Ectodermal cell (in vitro differentiated cells): ENCODE results near the gene CCDC91. TPM values are rescaled to one million over a fixed set of nuclear protein-coding genes. Genes with fewer than 3 reads are reported as not detected.
A peak's percentile ranks its signal among the peaks of the same experiment; 100 is the strongest.

Source experiments
- H3K27ac ChIP-seq: 2 replicates; pipeline ENCODE4 v1.7.0; 2013; ENCODE audit warnings: mild to moderate bottlenecking, low read depth, low read length; ENCODE audit not compliant: insufficient read depth, poor library complexity, severe bottlenecking
- H3K27me3 ChIP-seq: 2 replicates; pipeline ENCODE4 v1.7.0; 2013; ENCODE audit warnings: mild to moderate bottlenecking, low read length; ENCODE audit not compliant: insufficient read depth, control insufficient read depth, poor library complexity, severe bottlenecking
- H3K36me3 ChIP-seq: one replicate; pipeline ENCODE4 v1.7.0; 2013; ENCODE audit warnings: low read length; ENCODE audit not compliant: control insufficient read depth, insufficient read depth
- H3K4me1 ChIP-seq: one replicate; pipeline ENCODE4 v1.7.0; 2013; ENCODE audit warnings: low read length; ENCODE audit not compliant: control insufficient read depth, insufficient read depth
- H3K4me3 ChIP-seq: 2 replicates; pipeline ENCODE4 v1.7.0; 2013; ENCODE audit warnings: low read depth, low read length, control low read depth; ENCODE audit not compliant: insufficient read depth
- H3K9me3 ChIP-seq: 2 replicates; pipeline ENCODE4 v1.7.0; 2013; ENCODE audit warnings: mild to moderate bottlenecking, low read length, moderate library complexity; ENCODE audit not compliant: control insufficient read depth
- WGBS, 2 experiments: methylation state at CpG; one replicate each; pipeline ENCODE4 v1.1.7; 2013; ENCODE audit warnings: missing lambda C conversion rate in 2 of 2; 5-methylcytosine and 5-hydroxymethylcytosine counted together
- polyA plus RNA-seq, 4 experiments: library from polyadenylated mRNA; stranded (reverse); fragments of 50-300 nt; gene quantifications; one replicate each; pipeline ENCODE4 v1.2.3, GENCODE V29; 2013

CCDC91 gene, protein sequence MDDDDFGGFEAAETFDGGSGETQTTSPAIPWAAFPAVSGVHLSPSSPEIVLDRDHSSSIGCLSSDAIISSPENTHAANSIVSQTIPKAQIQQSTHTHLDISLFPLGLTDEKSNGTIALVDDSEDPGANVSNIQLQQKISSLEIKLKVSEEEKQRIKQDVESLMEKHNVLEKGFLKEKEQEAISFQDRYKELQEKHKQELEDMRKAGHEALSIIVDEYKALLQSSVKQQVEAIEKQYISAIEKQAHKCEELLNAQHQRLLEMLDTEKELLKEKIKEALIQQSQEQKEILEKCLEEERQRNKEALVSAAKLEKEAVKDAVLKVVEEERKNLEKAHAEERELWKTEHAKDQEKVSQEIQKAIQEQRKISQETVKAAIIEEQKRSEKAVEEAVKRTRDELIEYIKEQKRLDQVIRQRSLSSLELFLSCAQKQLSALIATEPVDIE
- polyA plus RNA-seq (2013, experiment 1 of 4): 21.4 TPM
- polyA plus RNA-seq (2013, experiment 2 of 4): 25.0 TPM
- polyA plus RNA-seq (2013, experiment 3 of 4): 21.4 TPM
- 22.6 TPM for polyA plus RNA-seq (2013, experiment 4 of 4)

DNA sequence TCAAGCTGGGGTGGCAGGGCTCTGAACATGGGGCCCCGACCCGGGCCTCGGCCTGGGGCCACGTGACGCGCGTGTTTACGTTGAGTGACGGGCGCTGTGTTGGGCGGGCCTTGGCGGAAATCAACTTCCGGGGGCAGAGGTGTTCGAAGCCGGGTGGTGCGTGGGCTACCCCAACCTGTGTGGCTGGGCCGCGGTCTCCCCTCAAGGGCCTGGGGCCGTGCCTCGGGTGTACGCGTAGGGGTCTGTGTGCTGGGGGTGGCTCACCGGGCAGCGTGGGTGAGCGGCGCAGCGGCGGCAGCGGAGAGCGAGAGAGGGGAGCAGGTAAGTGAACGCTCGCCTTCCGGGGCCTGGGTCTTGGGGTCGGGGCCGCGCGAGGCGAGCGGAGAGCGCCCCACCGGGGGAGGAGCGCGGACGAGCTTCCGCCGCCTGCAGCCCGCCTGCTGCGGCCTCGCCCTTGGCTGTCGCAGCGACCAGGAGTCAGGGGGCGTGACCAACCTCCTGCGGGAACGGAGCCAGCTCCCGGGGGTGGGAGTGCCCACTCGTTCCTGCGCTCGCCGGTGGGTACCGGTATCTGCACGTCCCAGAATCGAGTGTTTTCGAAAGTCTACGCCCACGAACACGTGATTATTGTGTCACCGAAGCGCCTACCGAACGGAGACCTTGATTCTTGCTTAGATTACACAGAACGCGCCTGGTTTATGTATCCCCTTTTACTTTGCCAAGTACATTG is at the start of gene CCDC91:
Gene CCDC91, plus strand, starts transcription at position 136 of the 730 bp plus-strand sequence. CDS start 66,760 bp downstream, outside the sequence.
- Histone ChIP-seq H3K9me3 (no peaks in the 10 kb centered on the region), H3K27me3 (no peaks in the 10 kb centered on the region), H3K36me3 (no peaks in the 10 kb centered on the region), H3K27ac (no peak within 1 kb of the TSS), H3K4me3 (peak within 1 kb of the TSS; percentile 73), H3K4me1 (peaks cover 5% of the 10 kb centered on the region)
- 1% methylated on average over 72 of the region's 72 CpGs for WGBS, 2 experiments

DNA sequence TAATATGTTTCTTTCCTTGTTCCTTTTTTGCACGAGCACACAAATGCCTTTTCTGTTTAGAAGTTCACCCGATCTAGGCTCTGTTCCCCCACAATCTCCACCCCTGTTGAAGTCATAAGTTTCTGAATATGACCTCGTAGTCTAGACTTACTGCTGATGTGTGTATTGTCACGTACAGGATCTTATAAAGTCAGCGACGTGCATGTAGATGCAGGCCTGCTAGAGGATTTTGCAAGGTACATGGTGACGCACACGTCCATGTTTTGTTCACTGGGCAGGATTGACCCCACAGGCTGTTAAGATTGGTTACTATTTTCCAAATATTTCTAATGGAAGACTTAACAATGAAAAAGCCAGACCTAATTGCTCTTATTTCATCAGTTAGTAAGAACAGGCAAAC is 46.2 kb upstream of the CCDC91 start:
- WGBS, 2 experiments: 91 to 96% methylated on average over 7 to 8 of the region's 8 CpGs
- H3K27ac ChIP-seq: no peak overlapping the region
- H3K36me3 ChIP-seq: no peaks in the 10 kb centered on the region

DNA sequence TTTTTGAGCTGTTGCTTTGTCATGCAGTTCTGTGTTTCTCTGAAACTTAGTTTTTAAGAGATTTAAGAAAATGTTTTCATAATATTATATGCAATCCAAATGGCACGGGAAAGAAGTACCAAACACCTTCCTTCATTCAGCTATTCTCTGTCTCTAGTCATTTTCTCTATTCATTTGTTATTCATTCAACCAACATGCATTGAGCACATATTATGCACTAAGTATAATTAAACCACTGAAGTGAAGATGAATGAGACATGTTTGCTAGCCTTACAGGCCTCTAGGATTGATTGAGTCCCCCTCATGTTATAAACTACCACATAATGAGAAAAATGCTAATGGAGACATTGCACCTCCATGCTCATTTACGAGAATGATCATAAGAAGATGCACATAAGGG is 45.7 kb upstream of the CCDC91 start:
- H3K27ac ChIP-seq: no peak overlapping the region
- no peaks in the 10 kb centered on the region for H3K27me3 ChIP-seq
- H3K9me3 ChIP-seq: no peaks in the 10 kb centered on the region
- H3K4me1 ChIP-seq: no peaks in the 10 kb centered on the region
- WGBS, 2 experiments: 92 to 98% methylated on average over 2 of the region's 2 CpGs
- no peak overlapping the region for H3K4me3 ChIP-seq
- no peaks in the 10 kb centered on the region for H3K36me3 ChIP-seq

More for the DNA sequence above, 46.2 kb upstream of the CCDC91 start:
- no peak overlapping the region for H3K4me3 ChIP-seq
- H3K27me3 ChIP-seq: no peaks in the 10 kb centered on the region
- H3K9me3 ChIP-seq: no peaks in the 10 kb centered on the region
- H3K4me1 ChIP-seq: no peaks in the 10 kb centered on the region

DNA sequence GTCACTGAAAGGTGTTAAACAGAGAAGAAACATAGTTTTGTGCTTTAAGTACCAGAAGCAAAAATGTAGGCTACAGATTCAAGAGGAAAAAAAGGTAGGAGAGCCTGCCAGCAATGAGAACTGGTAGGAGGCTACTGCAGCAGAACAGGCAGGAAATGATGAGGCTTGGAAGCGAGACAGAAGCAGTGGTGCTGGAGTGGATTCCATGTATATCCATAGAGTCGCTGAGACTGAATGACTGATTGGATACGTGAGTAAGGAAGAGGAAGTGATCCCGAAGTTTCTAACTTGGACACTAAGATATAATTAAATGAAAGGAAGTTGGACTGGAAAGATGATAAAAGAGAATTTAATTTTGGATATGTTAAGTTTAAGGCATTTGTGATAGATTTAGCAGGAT is 45.0 kb upstream of the CCDC91 start:
- no peaks in the 10 kb centered on the region for H3K27me3 ChIP-seq
- no peaks in the 10 kb centered on the region for H3K9me3 ChIP-seq
- H3K27ac ChIP-seq: no peak overlapping the region
- H3K36me3 ChIP-seq: no peaks in the 10 kb centered on the region
- WGBS, 2 experiments: 96 to 98% methylated on average over 4 of the region's 4 CpGs
- H3K4me3 ChIP-seq: no peak overlapping the region
- H3K4me1 ChIP-seq: no peaks in the 10 kb centered on the region

DNA sequence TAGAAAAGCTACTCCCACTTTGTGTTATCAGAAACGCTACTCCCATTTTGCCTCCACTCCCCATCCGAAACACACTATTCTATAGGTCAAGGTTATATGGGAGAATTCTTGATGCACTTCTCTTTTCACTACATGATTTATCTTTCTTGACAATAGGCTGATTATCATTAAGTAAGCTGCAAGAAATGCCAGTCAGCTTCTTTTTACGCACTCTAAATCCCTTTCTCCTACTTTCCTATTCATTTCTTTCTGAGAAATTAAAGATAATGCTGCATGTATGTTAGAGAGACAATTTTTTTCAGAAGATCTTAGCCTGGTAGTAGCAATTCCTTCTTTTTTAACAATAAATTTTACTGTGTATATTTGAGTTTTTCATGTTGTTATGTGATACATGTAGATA is 41.0 kb upstream of the CCDC91 start:
- Histone ChIP-seq H3K4me1 (no peaks in the 10 kb centered on the region), H3K4me3 (no peak overlapping the region), H3K9me3 (no peaks in the 10 kb centered on the region), H3K36me3 (no peaks in the 10 kb centered on the region), H3K27me3 (no peaks in the 10 kb centered on the region), H3K27ac (no peak overlapping the region)
- WGBS, 2 experiments: 61 to 100% methylated on average over 1 to 3 of the region's 3 CpGs

DNA sequence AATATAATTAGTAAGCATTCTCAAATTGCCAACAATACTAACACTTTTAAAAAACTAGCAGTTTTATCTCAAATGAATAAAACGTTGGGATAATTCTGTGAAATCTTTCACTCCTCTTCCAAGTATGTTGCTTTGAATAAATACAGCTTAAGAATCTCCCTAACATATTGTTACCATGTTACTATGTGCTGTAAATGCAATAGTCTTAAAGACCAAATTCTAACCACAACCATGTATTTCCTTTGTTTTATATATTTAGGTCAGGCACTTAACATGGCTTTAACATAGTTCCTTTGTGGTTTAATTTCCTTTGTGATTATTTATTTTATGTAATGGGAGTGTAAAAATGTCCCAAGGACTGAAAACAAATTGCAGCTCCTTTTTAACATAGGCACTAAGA is 33.9 kb upstream of the CCDC91 start:
- H3K27me3 ChIP-seq: no peaks in the 10 kb centered on the region
- H3K4me1 ChIP-seq: no peaks in the 10 kb centered on the region
- H3K27ac ChIP-seq: no peak overlapping the region
- no peaks in the 10 kb centered on the region for H3K36me3 ChIP-seq
- no peak overlapping the region for H3K4me3 ChIP-seq
- H3K9me3 ChIP-seq: no peaks in the 10 kb centered on the region
- WGBS, 2 experiments: 88 to 92% methylated on average over 1 of the region's 1 CpG

DNA sequence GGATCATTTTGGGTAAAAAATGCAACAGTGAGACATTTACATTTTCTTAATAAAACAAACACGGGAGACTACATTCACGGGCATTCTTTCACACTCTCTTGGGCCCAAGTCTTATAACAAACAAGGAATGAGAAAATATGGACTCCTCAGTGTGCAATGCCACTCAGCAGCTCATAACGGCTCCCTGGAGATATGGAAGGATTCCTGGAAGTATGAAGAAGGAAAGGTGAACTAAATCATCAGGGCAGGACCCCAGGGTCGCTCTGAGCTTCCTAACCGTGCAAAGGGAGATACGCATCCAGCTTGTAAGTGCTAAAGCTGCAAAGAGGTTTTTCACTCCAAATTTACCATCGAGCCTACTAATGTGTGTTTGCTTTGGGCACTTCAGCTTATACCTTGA is 33.5 kb upstream of the CCDC91 start:
- no peaks in the 10 kb centered on the region for H3K27me3 ChIP-seq

DNA sequence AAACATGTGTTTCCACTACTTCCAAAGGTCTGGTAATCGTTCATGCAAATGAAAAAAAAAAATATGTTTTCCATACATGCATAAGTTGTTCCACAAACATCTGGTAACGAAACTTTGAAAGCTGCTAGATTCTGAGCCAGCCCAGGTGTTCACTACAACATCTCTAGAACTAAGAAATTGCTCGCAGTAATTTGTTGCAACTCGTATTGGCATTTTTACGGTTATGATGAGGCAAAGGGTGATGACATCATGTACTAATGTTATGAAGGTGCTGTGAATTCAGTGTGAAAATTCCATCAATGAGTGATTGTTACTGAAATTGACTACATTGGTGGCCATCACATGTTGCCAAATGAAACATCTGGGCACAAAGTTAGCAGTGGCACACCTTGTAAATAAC is 31.9 kb upstream of the CCDC91 start:
- Histone ChIP-seq H3K27ac (no peak overlapping the region), H3K9me3 (no peaks in the 10 kb centered on the region), H3K36me3 (no peaks in the 10 kb centered on the region), H3K4me3 (no peak overlapping the region), H3K4me1 (no peaks in the 10 kb centered on the region), H3K27me3 (no peaks in the 10 kb centered on the region)
- WGBS, 2 experiments: 97 to 98% methylated on average over 5 of the region's 5 CpGs

More for the DNA sequence above, 33.5 kb upstream of the CCDC91 start:
- Histone ChIP-seq H3K27ac (no peak overlapping the region), H3K4me3 (no peak overlapping the region), H3K36me3 (no peaks in the 10 kb centered on the region), H3K9me3 (no peaks in the 10 kb centered on the region), H3K4me1 (no peaks in the 10 kb centered on the region)
- WGBS, 2 experiments: 78 to 81% methylated on average over 7 of the region's 7 CpGs

DNA sequence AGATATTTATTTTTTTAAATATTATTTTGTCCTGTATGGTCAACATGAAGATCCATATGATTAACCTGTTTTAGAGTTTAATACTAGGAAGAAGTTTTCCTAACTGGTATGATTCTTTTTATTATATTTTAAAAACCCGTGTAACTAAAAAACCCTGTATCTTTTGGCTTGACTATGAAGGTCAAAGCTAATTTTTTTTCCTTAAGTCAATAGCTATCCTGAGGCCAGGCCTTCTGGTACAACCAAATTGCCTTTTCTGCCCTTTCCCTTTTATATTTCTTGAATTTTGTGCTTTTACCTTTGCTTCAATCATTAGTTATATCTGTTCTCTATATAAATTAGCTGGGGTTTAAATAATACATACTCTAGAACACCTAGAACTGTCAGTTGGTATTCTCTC is 30.6 kb upstream of the CCDC91 start:
- no peaks in the 10 kb centered on the region for H3K36me3 ChIP-seq
- H3K9me3 ChIP-seq: no peaks in the 10 kb centered on the region
- H3K4me1 ChIP-seq: no peaks in the 10 kb centered on the region
- H3K27me3 ChIP-seq: no peaks in the 10 kb centered on the region
- 88 to 100% methylated on average over 1 of the region's 1 CpG for WGBS, 2 experiments
- no peak overlapping the region for H3K4me3 ChIP-seq
- no peak overlapping the region for H3K27ac ChIP-seq

DNA sequence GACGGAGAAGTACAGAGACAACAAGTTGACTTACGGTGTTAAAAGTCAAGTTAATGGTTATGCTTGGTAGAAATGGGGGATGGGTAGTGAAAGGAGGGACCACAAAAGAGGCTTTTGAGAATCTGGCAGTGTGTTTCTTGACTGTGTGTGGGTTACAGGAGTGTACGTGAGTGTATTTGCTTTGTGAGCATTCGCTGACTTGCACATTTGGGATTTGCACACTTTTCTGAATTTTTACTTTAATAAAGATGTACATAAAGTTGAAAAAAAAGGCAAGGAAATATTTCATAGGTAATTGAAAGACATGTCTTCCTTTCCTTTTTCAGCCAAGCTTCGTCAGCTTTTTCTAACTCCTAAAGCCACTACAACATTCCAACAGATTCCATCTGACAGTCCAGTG is 28.6 kb upstream of the CCDC91 start:
- no peaks in the 10 kb centered on the region for H3K36me3 ChIP-seq
- H3K27me3 ChIP-seq: no peaks in the 10 kb centered on the region
- no peak overlapping the region for H3K4me3 ChIP-seq
- H3K9me3 ChIP-seq: no peaks in the 10 kb centered on the region
- no peak overlapping the region for H3K27ac ChIP-seq
- no peaks in the 10 kb centered on the region for H3K4me1 ChIP-seq
- 92 to 94% methylated on average over 5 of the region's 5 CpGs for WGBS, 2 experiments
